HL-60/S4 treated with retinoic acid at 250 ng/mL for 4 days and 3 days (cell line): Measurements from ENCODE around the gene ERVMER34-1.

Source experiments
- in situ Hi-C: fragments of 300-500 bp; cut with MboI; formaldehyde crosslinking; loops from 2 replicates; pipeline ENCODE4 v1.7.0; 2022; ENCODE audit warnings: low sequenced_read_pairs

The ERVMER34-1 gene

DNA sequence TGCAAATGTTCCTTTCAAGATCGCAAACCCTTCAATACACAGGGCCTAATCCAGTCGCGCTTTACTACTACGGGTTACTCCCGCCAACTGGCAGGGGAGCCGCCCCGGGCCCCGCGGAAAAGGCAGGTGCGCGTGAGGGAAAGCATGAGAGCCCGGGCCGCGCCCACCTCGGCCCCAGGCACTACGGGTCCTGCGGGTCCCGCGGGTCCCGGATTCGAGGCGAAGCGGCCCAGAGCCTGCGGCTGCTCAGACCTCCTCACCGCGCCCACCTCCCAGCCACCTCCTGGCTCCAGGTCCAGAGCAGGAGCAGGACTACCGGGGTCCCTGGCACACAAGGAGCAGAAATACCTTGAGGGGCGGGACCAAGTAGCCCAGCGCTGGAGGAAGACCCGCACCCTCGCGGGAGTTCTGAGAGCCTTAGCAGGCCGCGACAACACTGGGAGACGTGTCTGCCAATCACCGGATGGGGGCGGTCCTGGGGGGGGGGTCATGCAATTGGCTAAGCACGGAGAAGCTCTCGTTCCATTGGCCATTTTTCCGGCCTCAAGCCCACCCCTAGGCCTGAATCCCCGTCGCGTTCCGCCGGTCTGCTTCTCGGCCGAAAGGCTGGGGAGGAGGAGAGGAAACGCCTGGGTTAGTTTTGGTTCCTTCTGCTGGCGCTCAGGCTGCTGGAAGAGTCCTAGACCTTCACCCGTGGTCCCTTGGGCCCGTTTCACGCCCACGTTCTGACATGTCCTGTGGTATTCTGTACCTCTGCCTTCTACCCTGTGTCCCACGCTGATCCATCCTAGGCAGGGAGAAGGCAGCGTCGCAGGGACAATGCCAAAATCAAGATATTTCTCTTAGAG lies 29.0 kb downstream of the ERVMER34-1 start:
- in situ Hi-C loops = no loop called here

DNA sequence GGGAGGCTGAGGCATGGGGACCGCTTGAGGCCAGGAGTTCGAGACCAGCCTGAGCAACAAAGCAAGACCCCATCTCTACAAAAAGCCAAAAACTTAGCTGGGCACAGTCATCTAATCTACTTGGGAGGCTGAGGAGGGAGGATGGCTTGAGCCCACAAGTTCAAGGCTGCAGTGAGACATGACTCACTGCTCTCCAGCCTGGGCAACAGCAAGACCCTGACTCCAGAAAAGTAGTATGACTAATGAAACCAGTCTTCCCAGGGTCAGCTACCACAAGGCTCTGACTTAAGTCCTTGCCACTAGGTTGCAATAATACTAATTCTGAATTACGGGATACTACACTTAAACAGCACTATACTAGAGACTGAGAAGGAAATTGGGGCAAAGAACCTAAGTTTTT lies 33.1 kb downstream of the ERVMER34-1 start:
- in situ Hi-C loops = no loop called here

DNA sequence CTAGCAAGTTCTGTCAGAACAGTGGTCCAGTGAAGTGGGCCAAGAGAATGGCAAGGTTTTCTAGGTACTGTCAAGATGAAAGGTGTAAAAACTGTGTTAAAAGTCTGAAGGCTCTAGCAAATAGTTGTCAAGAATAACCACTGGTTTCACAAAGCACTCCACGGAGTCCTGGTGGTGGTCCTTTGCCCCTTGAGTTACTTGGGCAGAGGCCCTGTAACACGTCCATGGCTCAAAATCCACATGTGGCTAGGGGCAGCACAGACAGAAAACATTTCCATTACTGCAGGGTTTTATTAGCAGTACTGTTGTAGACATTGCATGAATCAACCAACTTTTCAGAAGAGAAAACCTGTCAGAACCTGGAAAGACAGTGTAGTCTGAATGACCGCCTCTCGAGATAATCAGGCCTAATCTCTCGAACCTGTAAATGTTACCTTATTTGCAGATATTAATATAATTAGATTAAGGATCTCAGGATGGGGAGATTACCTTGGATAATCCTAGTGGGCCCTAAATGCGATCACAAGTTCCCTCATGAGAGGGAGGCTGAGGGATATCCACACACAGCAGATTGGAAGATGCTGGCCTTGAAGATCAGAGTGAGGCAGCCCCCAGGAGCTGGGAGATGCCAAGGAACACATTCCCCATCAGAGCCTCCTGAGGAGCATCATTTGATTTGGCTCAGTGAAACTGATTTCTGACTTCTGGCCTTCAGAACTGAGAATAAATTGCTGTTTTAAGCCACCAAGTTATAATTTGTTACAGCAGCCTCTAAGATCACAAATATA lies 34.7 kb downstream of the ERVMER34-1 start:
- in situ Hi-C loops = no loop called here

DNA sequence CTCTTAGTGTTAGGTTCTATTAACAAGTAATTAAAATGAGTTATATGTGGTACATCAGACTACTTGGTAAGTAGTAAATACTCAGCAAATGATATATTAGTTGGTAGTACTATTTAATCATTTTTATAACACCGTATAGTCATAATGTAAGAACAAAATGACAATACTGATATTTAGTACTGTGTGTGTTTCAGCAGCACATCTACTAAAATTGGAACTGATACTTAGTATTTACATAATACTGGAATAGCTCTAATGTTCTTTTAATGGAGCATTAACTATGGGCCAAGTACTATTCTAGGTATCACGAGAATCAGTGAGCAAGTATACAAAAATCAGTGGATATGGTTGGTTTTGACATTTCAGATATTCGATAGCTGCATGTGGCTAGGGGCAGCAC lies 35.3 kb downstream of the ERVMER34-1 start:
- in situ Hi-C loops = no loop called here

DNA sequence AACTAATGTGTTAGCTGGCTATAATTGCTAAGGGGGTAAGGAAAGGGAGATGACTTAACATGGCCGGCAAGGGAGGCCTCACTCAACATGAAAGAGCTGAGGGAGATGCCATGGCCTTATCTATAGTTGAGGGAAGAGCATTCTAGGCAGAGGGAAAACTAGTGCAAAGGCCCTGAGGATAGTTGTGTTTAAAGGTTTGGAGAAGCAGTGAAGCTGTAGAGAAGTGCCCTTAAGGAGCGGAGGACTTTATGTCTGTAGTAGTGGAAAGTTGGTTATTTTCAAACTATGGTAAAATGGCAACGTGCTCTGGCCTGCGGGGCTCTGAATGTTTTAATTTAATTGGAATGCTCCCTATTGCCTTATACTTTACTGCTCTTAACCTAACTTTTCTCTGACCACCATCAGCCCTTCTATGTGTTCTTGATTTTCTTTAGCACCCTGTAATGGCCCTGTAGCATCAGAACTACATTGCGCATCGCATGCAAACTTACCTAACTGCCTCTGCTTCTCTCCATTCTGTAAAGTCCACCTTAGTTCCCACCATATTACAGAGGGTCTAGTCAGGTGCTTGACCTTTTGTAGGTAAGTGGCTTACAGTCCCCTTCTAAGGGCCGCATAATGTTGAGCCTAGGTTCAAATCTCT lies 35.8 kb downstream of the ERVMER34-1 start:
- in situ Hi-C loops = no loop called here

DNA sequence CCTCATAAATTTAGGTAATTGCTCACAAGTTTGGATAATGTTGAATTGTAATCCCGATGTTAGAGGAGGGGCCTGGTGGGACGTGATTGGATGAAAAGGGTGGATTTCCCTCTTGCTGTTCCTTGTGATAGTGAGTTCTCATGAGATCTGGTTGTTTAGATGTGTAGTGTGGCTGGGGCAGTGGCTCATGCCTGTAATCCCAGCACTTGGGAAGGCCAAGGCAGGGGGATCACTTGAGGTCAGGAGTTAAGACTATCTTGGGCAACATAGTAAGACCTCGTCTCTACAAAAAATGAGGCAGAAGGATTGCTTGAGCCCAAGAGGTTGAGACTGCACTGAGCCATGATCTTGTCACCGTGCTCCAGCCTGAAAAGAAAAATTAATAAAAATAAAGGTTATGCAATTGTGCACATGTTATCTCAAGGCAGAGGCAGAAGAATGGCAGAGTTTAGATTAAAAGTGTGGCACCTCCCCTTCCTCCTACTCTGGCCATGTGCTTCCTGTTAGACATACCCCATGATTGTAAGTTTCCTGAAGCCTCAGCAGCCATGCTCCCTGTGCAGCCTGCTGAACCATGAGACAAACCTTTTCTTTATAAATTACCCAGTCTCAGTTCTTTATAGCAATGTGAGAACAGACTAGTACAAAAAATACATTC lies 36.5 kb downstream of the ERVMER34-1 start:
- in situ Hi-C loops = no loop called here

DNA sequence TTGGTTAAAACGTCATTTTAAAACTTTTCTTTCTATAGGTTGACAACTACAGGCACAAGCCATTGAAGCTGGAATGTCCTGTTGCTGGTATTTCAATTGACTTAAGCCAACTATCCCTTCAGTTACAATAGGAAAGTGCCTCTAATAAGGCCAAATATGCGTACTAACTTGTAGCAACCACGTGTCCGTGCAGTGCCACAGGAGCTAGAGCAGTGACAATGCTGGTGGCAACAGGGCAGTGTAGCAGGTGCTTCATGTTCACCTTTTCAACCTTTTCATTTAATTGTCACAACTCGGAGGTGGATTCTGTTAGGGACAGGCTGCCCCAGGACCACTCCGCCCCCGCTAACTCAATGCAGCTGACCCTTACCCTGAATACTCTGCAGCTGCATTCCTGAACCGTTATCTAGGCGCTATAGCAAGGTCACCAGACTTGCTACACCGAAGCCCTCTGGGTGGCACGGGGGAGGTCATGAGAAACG lies 37.7 kb downstream of the ERVMER34-1 start:
- in situ Hi-C loops = no loop called here

DNA sequence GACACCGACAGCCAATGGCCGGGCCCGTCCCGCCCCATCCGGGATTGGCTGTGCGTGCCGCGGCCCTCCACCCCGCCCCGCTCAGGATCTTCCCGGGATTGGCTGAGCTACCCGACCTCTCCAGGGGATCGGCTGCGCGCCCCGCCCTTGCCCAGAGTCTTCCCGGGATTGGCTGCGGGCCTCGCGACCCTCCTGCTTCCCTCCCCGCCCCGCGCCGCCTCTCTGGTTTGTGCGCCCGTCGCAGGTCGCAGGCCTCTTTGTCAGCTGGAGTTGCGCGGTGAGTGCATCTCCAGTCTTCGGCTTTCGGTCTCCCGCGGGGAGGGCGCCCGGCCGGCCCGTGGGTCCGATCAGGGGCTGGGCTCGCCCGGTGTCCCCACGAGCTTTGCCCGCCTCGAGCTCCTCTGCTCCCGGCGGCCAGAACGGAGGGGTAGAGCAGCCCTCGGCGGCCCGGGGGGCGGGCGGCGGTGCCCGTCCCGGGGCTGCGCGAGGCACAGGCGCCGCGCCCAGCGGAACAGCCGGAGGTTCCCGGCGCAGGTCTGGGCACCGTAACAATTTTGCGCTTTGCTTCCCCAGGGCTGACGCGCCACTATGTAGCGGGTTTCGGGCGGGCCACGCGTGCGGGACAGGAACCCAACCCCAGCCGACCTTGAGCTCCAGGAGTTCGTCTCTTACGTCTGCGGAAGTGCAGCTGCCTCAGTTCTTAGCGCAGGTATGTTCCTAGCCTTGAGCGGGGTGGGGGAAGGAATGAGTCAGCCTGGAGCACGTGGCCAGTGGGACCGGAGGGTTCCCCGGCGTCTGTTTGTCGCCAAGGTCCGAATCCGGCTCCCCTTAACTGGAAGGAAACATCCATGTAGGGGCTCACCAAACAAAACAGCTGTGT lies 38.7 kb downstream of the ERVMER34-1 start:
- in situ Hi-C loops = no loop called here

DNA sequence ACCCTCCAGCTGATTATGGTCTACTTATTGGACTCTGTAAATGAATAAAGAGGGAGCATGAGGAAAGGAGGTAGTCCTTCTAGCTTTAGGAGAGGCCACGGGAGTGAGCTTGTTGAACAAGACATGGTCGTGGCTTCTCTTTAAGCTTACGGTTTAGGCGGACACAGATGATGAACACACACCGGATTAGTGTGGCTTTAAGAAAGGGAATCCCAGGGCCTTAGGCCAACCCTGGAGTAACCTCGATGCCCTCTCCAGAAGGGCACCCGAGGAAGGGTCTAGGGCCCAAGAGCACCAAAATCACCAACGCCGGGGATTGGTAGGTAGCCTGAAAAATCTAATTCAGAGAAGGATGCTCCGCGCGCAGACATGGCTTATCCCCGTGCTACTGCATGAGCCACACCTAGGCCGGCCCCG lies 39.4 kb downstream of the ERVMER34-1 start:
- in situ Hi-C loops = no loop called here

DNA sequence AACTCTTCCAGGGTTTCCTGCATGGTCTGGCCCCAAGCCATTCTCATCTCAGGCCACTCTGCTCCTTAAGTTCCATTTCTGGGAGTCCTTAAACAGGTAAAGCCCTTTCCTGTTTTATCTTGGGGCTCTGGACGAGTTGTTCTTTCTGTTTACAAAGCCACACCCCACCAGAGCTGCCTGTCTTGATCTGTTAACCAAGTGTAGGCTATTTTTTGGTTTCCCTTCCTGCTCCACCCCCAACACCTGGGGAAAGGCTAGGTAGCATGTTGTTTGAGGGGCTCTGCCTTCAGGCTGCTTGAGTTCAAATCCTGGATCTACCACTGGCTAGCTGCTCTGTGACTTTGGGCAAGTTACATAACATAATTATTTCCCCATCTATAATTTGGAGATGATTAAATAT lies 40.0 kb downstream of the ERVMER34-1 start:
- in situ Hi-C loops = no loop called here

DNA sequence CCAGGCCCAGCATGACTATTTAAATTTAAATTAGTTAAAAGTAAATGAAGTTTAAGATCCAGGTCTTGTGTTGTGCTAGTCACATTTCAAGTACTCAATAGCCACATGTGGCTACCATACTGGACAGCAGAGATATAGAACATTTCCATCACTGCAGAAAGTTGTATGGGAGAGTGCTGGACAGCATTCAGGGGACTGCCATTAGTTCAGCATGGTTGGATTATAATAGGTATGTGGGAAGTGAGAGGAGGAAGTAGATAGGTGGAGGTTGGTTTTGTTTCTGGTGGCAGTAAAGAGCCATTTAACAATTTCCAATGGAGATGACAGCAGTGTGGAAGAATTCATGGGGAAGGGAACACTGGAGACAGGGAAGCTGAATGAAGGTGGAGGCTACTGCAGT lies 42.1 kb downstream of the ERVMER34-1 start:
- in situ Hi-C loops = no loop called here

DNA sequence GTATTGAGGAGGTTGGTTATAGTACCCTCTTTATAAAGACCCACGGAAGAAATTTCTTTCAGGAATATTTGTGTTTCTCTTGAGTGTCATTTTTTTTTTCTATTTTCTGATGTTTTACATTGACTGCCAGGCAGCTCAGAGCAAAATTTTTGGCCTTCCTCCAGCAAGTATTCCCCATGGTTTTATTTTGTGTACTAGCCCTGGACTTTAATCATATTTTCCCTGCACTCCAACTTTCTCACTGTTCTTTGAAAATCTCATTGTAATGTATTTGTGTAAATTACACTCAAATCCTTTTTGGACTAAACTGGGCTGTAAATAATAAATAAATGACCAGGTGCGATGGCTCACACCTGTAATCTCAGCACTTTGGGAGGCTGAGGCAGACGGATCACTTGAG lies 46.6 kb downstream of the ERVMER34-1 start:
- in situ Hi-C loops = no loop called here

DNA sequence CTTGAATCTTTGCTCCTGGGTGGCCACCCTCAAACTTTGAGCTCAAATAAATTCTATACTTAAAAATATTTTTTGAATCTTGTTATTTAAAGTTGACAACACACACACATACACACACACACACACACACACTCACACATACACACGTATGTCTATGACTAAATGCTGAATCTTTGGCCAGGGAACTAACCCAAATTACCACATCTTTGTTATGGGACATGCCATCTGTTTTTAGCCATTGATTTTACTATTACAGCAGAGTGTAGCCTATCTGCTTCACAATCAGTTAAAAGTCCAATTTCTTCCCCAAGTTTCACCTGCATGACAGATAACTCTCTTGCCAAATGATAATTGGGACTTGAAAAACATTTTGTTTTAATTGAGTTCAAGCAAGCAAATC lies 47.1 kb downstream of the ERVMER34-1 start:
- in situ Hi-C loops = no loop called here

DNA sequence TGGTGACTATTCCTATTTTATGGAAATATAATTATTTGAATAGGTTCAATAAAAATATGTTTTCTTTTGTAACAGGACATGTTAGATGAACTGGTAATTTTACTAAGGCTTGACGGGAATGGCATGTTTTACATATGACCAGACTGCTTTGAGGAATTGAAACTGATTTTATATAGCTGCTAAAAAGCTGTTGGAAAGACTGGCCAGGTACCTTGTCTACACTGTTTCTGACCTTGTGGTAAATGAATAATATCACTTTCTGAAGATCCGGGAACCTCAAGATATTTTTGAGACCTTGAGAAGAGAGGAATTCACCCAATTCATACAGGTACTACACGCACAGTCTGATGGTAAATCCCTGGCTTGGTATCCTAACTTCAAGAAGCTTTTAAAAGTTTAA lies 50.0 kb downstream of the ERVMER34-1 start:
- in situ Hi-C loops = no loop called here

DNA sequence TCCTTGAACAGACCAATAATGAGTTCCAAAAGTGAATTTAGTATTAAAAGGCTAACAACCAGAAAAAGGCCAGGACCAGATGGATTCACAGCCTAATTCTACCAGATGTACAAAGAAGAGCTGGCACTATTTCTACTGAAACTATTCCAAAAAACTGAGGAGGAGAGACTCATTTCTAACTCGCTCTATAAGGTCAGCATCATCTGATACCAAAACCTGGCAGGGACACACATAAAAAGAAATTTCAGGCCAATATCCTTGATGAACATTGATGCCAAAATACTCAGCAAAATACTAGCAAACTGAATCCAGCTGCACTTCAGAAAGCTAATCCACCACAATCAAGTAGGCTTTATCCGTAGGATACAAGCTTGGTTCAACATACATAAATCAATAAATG lies 56.3 kb downstream of the ERVMER34-1 start:
- in situ Hi-C loops = no loop called here

DNA sequence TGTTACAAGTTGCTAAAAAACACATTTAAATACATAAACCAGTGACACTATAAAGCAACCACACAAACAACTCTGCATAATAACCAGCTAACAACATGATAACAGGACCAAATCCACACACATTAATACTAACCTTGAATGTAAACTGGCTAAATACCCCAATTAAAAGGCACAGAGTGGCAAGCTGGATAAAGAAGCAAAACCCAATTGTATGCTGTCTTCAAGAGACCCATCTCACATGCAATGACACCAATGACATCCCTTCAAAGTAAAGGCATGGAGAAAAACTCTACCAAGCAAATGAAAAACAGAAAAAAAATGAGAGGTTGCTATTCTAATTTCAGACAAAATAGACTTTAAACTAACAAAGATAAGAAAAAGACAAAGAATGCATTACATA lies 57.7 kb downstream of the ERVMER34-1 start:
- in situ Hi-C loops = no loop called here
